Pancreas (tissue), 10 donors: ENCODE data around the gene ERV3-1. TPM values are rescaled to one million over a fixed set of nuclear protein-coding genes. Genes with fewer than 3 reads are reported as not detected.
A peak's percentile ranks its signal among the peaks of the same experiment; 100 is the strongest.

ENCODE experiments used
- ATAC-seq, 4 donors: fragments of 200-7000 bp; cut with Tn5 transposase; one replicate each; pipeline versions ENCODE4 v1.8.0 to v1.9.1; 2020; ENCODE audit warnings: mild to moderate bottlenecking in 4 of 4, moderate library complexity in 4 of 4
- DNase-seq, 6 donors: peaks; one replicate each; pipeline ENCODE4 v3.0.0-alpha.2; 2020
- FAIRE-seq: peaks from 2 replicates; lab custom pipeline; 2012; peaks lifted over from hg19 to GRCh38; lab: Jason Lieb, UNC
- H3K27ac ChIP-seq, 4 donors: fragments of 200-600 bp; sonication (generic); 1 replicate in 3 of 4; 2 replicates in 1 of 4; pipeline versions ENCODE4 v1.5.0 to v1.8.0; 2020
- H3K27me3 ChIP-seq, 4 donors: fragments of 200-600 bp; one replicate each; pipeline ENCODE4 v1.8.0; 2021
- H3K36me3 ChIP-seq, 3 donors: fragments of 200-600 bp; sonication (generic) in 1 of 3; one replicate each; pipeline versions ENCODE4 v1.5.0 to v1.8.0; 2020 to 2021
- H3K4me1 ChIP-seq, 3 donors: fragments of 200-600 bp; one replicate each; pipeline ENCODE4 v1.8.0; 2021
- H3K4me3 ChIP-seq, 4 donors: fragments of 200-600 bp; sonication (generic) in 2 of 4; one replicate each; pipeline versions ENCODE4 v1.5.0 to v1.8.0; 2020 to 2021
- H3K9me3 ChIP-seq, 4 donors: fragments of 200-600 bp; one replicate each; pipeline ENCODE4 v1.8.0; 2021
- CTCF ChIP-seq, 4 donors: fragments of 200-600 bp; sonication (generic) in 3 of 4; IDR thresholded peaks; one replicate each; pipeline versions ENCODE4 v1.5.0 to v1.8.0; 2021; ENCODE audit warnings: antibody characterized with exemption in 4 of 4
- WGBS, 2 donors: extraction: QIAGEN DNeasy Blood & Tissue Kit; methylation state at CpG; one replicate each; pipeline ENCODE4 v1.1.7; 2013; 5-methylcytosine and 5-hydroxymethylcytosine counted together
- intact Hi-C, 3 donors: fragments of 100-400 bp; cut with DNase I; formaldehyde crosslinking; loops; one replicate each; pipeline versions ENCODE4 v1.11.1 to v1.14.2; 2022
- polyA plus RNA-seq, 2 donors: library from polyadenylated mRNA; stranded (reverse); fragments of 200-250 nt; gene quantifications; one replicate each; pipeline ENCODE4 v1.2.3, GENCODE V29; 2013
- total RNA-seq, 6 donors: library from RNA; stranded (reverse); fragmentation: NEBNext Ultra II Directional in 4 of 6; extraction: Animal tissue kit (Norgen Biotek cat#: 25700) in 4 of 6; gene quantifications; one replicate each; pipeline versions ENCODE4 v1.2.1 to v1.2.4, GENCODE V29; 2021 to 2023
- donor health status: healthy with polysubstance abuse.
- donor health status: DM: no; HTN: no; CAD: no; lungs with moderate emphysema.
- donor health status: DM: no; HTN: no; CAD: no.
- donor health status: control.
- donor health status: control.
- donor health status: Bipolar disorder and iron deficiency.
- donor health status: DM: yes; HTN: yes; CAD: no.
- donor health status: DM: no; HTN: no; CAD: no.
- donor health status: DM: no; HTN: no; CAD: no.
- donor health status: DM: yes; HTN: yes; CAD: no.

The ERV3-1 gene
- total and polyA plus RNA-seq, 8 donors, result 2.7 to 12.7 (median 4.5) TPM

GRCh38 chr7:64998865-64999164 is 7.7 kb downstream of the ERV3-1 start:
- no peak for TF ChIP-seq CTCF (IDR thresholded peaks at IDR 0.05)
- 92 to 100% methylated on average over 7 of the region's 7 CpGs for WGBS, 2 donors
- Histone ChIP-seq H3K27me3 (no peaks in the 10 kb centered on the region), H3K4me1 (peaks cover 0 to 26% (median 8%) of the 10 kb centered on the region in 3 donors), H3K9me3 (no peaks in the 10 kb centered on the region), H3K4me3 (no peak overlapping the region), H3K27ac (peak overlapping the region in 3 of 4 donors; percentile 19 to 69 (median 51)), H3K36me3 (no peaks in the 10 kb centered on the region)
- DNase-seq (no peak), ATAC-seq (no peak), FAIRE-seq (no peak)
- intact Hi-C loops, result no loop called here

- Histone ChIP-seq H3K27me3 (no peaks in the 10 kb centered on the region), H3K9me3 (no peaks in the 10 kb centered on the region), H3K27ac (peak overlapping the region in 3 of 4 donors; percentile 19 to 69 (median 41)), H3K4me1 (peaks cover 0 to 26% (median 8%) of the 10 kb centered on the region in 3 donors), H3K36me3 (no peaks in the 10 kb centered on the region), H3K4me3 (no peak overlapping the region)
- TF ChIP-seq CTCF (IDR thresholded peaks at IDR 0.05), result no peak
- DNase-seq, result peak in 4 of 6 donors; percentile 17 to 57 (median 40)
- intact Hi-C loops, result no loop called here
- ATAC-seq, result peak; percentile 60 to 76 (median 70)
- no peak for FAIRE-seq
- 42 to 62% methylated on average over 8 of the region's 8 CpGs for WGBS, 2 donors
These were observed 8.5 kb downstream of the ERV3-1 start for GRCh38 chr7:64997927-64998391.

GRCh38 chr7:64997164-64997908 is 9.2 kb downstream of the ERV3-1 start:
- FAIRE-seq (no peak), DNase-seq (no peak), ATAC-seq (no peak)
- Histone ChIP-seq H3K4me1 (peaks cover 0 to 25% (median 6%) of the 10 kb centered on the region in 3 donors), H3K9me3 (no peaks in the 10 kb centered on the region), H3K36me3 (peaks cover 0 to 5% (median 0%) of the 10 kb centered on the region in 3 donors), H3K27me3 (no peaks in the 10 kb centered on the region), H3K27ac (peak overlapping the region in 3 of 4 donors; percentile 19 to 69 (median 41)), H3K4me3 (no peak overlapping the region)
- TF ChIP-seq CTCF (IDR thresholded peaks at IDR 0.05), result no peak
- intact Hi-C loops, result no loop called here
- WGBS, 2 donors, result 85 to 94% methylated on average over 12 of the region's 12 CpGs

- ATAC-seq (no peak), FAIRE-seq (no peak), DNase-seq (no peak)
- peaks cover 0 to 21% (median 6%) of the 10 kb centered on the region in 3 donors for H3K4me1 ChIP-seq
- no peak overlapping the region for H3K4me3 ChIP-seq
- intact Hi-C loops, result no loop called here
- TF ChIP-seq CTCF (IDR thresholded peaks at IDR 0.05), result no peak
- H3K27ac ChIP-seq, result no peak overlapping the region
- H3K9me3 ChIP-seq, result no peaks in the 10 kb centered on the region
- 96 to 97% methylated on average over 2 of the region's 2 CpGs for whole genome bisulfite sequencing, 2 donors
- no peaks in the 10 kb centered on the region for H3K27me3 ChIP-seq
- H3K36me3 ChIP-seq, result peaks cover 0 to 5% (median 0%) of the 10 kb centered on the region in 3 donors
These were observed 10.2 kb downstream of the ERV3-1 start for GRCh38 chr7:64996305-64996704.

- H3K4me3 ChIP-seq, result no peak overlapping the region
- peaks cover 0 to 11% (median 0%) of the 10 kb centered on the region in 3 donors for H3K4me1 ChIP-seq
- no peak overlapping the region for H3K27ac ChIP-seq
- no peak for FAIRE-seq
- no peaks in the 10 kb centered on the region for H3K27me3 ChIP-seq
- no peak for TF ChIP-seq CTCF (IDR thresholded peaks at IDR 0.05)
- intact Hi-C loops, result no loop called here
- no peak for DNase-seq
- 96 to 99% methylated on average over 7 of the region's 7 CpGs for WGBS, 2 donors
- H3K36me3 ChIP-seq, result peaks cover 0 to 5% (median 0%) of the 10 kb centered on the region in 3 donors
- ATAC-seq, result no peak
- no peaks in the 10 kb centered on the region for H3K9me3 ChIP-seq
These were observed 12.6 kb downstream of the ERV3-1 start for GRCh38 chr7:64993901-64994300.
